ENCODE results near the gene SPRR1A.

DNA sequence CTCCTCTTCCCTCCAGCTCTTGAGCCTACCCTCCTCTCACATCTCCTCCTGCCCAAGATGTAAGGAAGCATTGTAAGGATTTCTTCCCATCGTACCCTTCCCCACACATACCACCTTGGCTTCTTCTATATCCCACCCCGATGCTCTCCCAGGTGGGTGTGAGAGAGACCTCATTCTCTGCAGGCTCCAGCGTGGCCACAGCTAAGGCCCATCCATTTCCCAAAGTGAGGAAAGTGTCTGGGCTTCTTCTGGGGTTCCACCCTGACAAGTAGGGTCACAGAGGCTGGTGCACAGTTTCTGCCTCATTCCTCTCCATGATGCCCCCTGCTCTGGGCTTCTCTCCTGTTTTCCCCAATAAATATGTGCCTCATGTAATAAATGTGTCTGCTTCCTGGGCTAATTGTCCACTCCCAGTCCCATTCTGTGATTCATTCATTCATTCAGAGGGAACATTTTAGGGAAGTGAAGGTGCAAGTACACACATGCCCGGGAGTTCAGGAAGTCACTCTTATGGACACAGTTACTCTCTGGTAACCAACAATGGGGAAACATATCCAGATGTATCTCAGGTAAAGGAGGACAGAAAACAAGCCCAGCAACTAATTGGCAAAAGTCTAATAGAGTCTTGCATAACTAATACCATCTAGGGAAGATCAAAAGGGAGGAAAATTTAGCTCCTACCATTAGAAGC is 11.5 kb upstream of the SPRR1A start:
- no peak for TF ChIP-seq POLR2A (IDR thresholded peaks at IDR 0.05)
- TF ChIP-seq, protein P1, sequence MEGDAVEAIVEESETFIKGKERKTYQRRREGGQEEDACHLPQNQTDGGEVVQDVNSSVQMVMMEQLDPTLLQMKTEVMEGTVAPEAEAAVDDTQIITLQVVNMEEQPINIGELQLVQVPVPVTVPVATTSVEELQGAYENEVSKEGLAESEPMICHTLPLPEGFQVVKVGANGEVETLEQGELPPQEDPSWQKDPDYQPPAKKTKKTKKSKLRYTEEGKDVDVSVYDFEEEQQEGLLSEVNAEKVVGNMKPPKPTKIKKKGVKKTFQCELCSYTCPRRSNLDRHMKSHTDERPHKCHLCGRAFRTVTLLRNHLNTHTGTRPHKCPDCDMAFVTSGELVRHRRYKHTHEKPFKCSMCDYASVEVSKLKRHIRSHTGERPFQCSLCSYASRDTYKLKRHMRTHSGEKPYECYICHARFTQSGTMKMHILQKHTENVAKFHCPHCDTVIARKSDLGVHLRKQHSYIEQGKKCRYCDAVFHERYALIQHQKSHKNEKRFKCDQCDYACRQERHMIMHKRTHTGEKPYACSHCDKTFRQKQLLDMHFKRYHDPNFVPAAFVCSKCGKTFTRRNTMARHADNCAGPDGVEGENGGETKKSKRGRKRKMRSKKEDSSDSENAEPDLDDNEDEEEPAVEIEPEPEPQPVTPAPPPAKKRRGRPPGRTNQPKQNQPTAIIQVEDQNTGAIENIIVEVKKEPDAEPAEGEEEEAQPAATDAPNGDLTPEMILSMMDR (IDR thresholded peaks at IDR 0.05), result no peak
- TF ChIP-seq POLR2AphosphoS5 (IDR thresholded peaks at IDR 0.05), result no peak
- no peak for TF ChIP-seq EP300 (IDR thresholded peaks at IDR 0.05)

Measured in gastroesophageal sphincter (tissue), 3 donors.